ENCODE data around the gene TOR1A. TPM values are rescaled to one million over a fixed set of nuclear protein-coding genes. Genes with fewer than 3 reads are reported as not detected.
A peak's percentile ranks its signal among the peaks of the same experiment; 100 is the strongest.

The TOR1A gene
- total RNA-seq, 1 donor from 2014 or later = 30.0 TPM

DNA sequence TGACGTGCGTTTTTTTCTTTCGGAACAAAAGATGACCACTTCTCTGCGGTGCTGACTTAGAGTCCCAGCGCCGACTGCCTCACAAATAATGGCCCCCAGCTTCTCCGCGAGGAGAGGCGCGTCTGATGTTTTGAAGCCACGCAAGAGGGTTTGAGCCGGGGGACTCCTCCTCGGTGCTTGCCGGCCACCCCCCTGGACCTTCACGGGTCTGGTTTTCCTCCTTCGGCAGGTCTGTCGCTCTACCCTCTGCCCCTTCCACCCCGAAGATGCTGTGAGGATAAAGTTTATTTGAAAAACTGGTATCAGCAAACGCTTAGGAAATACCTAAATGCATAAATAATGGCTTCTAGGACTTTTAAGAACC, 11.9 kb upstream of the TOR1A start:
- DNase-seq (ENCODE audit: extremely low spot score in 2 of 2) = no peak
- intact Hi-C loops (cut with DNase I) = no loop called here
- Histone ChIP-seq H3K9me3 (no peaks in the 10 kb centered on the region), H3K36me3 (peaks cover 0 to 25% of the 10 kb centered on the region in 2 donors), H3K4me3 (peak overlapping the region; percentile 91 to 95), H3K4me1 (peaks cover 56% of the 10 kb centered on the region), H3K27me3 (no peaks in the 10 kb centered on the region), H3K27ac (peak overlapping the region; percentile 87)
- TF ChIP-seq POLR2AphosphoS5 (IDR thresholded peaks at IDR 0.05; ENCODE audit: insufficient read depth in 1 of 2, low read depth in 1 of 2) (no peak), POLR2A (IDR thresholded peaks at IDR 0.05) (no peak)
- TF ChIP-seq, protein P1, sequence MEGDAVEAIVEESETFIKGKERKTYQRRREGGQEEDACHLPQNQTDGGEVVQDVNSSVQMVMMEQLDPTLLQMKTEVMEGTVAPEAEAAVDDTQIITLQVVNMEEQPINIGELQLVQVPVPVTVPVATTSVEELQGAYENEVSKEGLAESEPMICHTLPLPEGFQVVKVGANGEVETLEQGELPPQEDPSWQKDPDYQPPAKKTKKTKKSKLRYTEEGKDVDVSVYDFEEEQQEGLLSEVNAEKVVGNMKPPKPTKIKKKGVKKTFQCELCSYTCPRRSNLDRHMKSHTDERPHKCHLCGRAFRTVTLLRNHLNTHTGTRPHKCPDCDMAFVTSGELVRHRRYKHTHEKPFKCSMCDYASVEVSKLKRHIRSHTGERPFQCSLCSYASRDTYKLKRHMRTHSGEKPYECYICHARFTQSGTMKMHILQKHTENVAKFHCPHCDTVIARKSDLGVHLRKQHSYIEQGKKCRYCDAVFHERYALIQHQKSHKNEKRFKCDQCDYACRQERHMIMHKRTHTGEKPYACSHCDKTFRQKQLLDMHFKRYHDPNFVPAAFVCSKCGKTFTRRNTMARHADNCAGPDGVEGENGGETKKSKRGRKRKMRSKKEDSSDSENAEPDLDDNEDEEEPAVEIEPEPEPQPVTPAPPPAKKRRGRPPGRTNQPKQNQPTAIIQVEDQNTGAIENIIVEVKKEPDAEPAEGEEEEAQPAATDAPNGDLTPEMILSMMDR (IDR thresholded peaks at IDR 0.05) = no peak

- Histone ChIP-seq H3K4me1 (peaks cover 56% of the 10 kb centered on the region), H3K27me3 (no peaks in the 10 kb centered on the region), H3K9me3 (no peaks in the 10 kb centered on the region), H3K36me3 (peaks cover 0 to 31% of the 10 kb centered on the region in 2 donors), H3K27ac (peak within 1 kb of the TSS; percentile 87), H3K4me3 (peak within 1 kb of the TSS; percentile 91 to 95)
- intact Hi-C loops (cut with DNase I) = no loop called here
- DNase-seq (ENCODE audit: extremely low spot score in 2 of 2) = no peak
- TF ChIP-seq POLR2A (IDR thresholded peaks at IDR 0.05) (peak in 1 of 2 donors; percentile 76), POLR2AphosphoS5 (IDR thresholded peaks at IDR 0.05; ENCODE audit: insufficient read depth in 1 of 2, low read depth in 1 of 2) (peak in 1 of 2 donors; percentile 93)
- TF ChIP-seq, protein P1 (IDR thresholded peaks at IDR 0.05) = no peak
These were observed 11.4 kb upstream of the TOR1A start, which contains the start of the genes C9orf78 and USP20 for GRCh38 chr9:129835128-129835859. TSS of gene C9orf78 (minus strand) at chr9:129835275. CDS start at chr9:129835221, 54 bp downstream. TSS of gene USP20 (plus strand) at chr9:129835458. CDS start at chr9:129852556, 17,098 bp downstream.

GRCh38 chr9:129834489-129835127, 10.7 kb upstream of the TOR1A start:
- intact Hi-C loops (cut with DNase I) = no loop called here
- TF ChIP-seq POLR2AphosphoS5 (IDR thresholded peaks at IDR 0.05; ENCODE audit: insufficient read depth in 1 of 2, low read depth in 1 of 2) = no peak
- no peak for TF ChIP-seq POLR2A (IDR thresholded peaks at IDR 0.05)
- TF ChIP-seq, protein P1 (IDR thresholded peaks at IDR 0.05) = no peak
- H3K27me3 ChIP-seq = no peaks in the 10 kb centered on the region
- no peaks in the 10 kb centered on the region for H3K9me3 ChIP-seq
- H3K4me3 ChIP-seq = peak overlapping the region; percentile 91 to 95
- peaks cover 0 to 38% of the 10 kb centered on the region in 2 donors for H3K36me3 ChIP-seq
- no peak for DNase-seq (ENCODE audit: extremely low spot score in 2 of 2)
- H3K27ac ChIP-seq = peak overlapping the region; percentile 87
- H3K4me1 ChIP-seq = peaks cover 49% of the 10 kb centered on the region

DNA sequence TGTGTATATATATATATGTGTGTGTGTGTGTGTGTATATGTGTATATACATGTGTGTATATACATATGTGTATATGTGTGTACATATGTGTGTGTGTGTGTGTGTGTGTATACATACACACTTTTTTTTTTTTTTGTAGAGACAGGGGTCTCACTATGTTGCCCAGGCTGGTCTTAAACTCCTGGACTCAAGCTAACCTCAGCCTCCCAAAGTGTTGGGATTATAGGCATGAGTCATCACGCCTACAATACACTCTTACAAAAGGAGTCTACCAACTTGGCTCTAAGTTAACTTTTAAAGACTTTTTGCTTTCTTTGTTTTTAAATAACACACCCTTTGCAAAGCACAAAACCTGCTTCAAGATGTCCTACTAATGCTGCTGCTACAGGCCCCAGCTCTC, 9.0 kb upstream of the TOR1A start:
- Histone ChIP-seq H3K4me1 (peaks cover 34% of the 10 kb centered on the region), H3K9me3 (no peaks in the 10 kb centered on the region), H3K27ac (no peak overlapping the region), H3K27me3 (no peaks in the 10 kb centered on the region), H3K36me3 (peaks cover 0 to 54% of the 10 kb centered on the region in 2 donors), H3K4me3 (no peak overlapping the region)
- intact Hi-C loops (cut with DNase I) = no loop called here
- DNase-seq (ENCODE audit: extremely low spot score in 2 of 2) = no peak
- TF ChIP-seq POLR2AphosphoS5 (IDR thresholded peaks at IDR 0.05; ENCODE audit: insufficient read depth in 1 of 2, low read depth in 1 of 2) = no peak
- TF ChIP-seq, protein P1 (IDR thresholded peaks at IDR 0.05) = no peak
- TF ChIP-seq POLR2A (IDR thresholded peaks at IDR 0.05) = no peak

Data from vagina (tissue), 2 donors.